GM18951 (cell line): ENCODE data around the gene TXLNG.

Experiments used
- POLR2A ChIP-seq: IDR thresholded peaks from 4 replicates; pipeline ENCODE4 v1.6.1; 2011; ENCODE audit warnings: mild to moderate bottlenecking; ENCODE audit not compliant: insufficient read length, insufficient read depth; ENCODE audit errors: extremely low read depth
- in situ Hi-C: fragments of 300-500 bp; cut with MboI; formaldehyde crosslinking; loops from one replicate; pipeline ENCODE4 v1.12.0; 2022; ENCODE audit warnings: low sequenced_read_pairs, mixed read lengths, inconsistent platforms; ENCODE audit not compliant: unreplicated experiment

Gene TXLNG

DNA sequence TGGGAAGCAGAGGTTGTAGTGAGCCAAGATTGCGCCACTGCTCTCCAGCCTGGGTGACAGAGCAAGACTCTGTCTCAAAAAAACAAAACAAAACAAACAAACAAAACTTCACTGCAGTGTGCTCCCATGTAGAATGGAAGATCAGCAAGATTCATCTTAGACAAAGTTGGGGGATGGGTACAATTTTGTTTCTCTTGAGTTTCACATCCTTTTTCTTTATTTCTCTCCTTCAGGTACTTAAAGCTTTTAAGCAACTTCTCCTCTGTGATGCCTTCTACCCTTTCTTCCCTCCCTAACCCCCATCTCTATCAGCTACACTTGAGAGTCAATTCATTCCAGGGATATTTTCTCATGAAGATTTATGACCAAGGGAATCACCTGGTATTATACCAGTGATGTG lies 99.4 kb downstream of the TXLNG start:
- no peak for TF ChIP-seq POLR2A
- in situ Hi-C loops, result no loop called here

DNA sequence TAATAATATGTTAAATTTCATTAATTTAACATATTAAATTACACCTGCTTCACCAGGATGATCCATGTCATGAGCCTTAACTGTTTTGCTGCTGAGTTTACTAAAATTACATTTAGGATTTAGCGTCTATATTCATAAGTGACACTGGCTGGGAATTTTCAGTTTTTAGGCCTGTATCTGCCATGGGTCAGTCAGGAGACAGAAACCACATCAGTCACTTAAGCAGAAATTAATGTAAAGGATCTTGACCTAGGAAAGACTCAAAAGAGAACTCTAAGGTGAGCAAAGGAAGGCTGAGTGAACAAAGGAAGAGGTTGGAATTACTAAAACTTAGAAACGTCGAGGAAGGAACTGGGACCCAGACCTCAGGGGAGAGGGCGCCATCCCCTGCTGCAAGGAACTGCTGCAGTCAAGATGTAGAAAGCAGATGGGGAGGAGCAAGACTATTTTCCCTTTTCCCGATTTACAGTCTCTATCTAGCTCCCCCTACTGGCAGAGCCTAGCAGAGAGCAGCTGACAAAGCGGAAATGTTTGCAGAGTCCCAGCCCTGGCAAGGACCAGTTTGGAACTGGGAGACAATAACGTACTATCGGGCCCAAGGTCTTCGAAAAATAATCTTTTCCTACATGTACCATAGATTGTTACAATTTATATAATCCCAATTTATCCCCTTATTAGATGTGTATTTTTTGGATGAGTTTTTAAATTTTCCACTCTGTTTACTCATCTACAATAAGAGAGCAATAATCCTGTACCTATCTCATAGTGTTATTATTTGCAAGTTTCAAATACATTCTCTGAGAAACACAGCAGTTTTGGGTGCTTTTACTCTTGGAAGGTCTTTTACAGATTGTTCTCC lies 106.5 kb downstream of the TXLNG start:
- no peak for TF ChIP-seq POLR2A
- in situ Hi-C loops, result no loop called here
